ENCODE measurements around the gene STAC3.
"Not testable (repeated sequence)": the region's sequence is repeated elsewhere in the genome, so short reads cannot be mapped to it uniquely, and the experiment has no call there.

Gene STAC3

GRCh38 chr12:57250956-57251355 lies at the start of gene STAC3:
STAC3 (minus strand) TSS chr12:57251187; CDS start chr12:57249636, 1,551 bp downstream.
- no peak for DNase-seq

DNA sequence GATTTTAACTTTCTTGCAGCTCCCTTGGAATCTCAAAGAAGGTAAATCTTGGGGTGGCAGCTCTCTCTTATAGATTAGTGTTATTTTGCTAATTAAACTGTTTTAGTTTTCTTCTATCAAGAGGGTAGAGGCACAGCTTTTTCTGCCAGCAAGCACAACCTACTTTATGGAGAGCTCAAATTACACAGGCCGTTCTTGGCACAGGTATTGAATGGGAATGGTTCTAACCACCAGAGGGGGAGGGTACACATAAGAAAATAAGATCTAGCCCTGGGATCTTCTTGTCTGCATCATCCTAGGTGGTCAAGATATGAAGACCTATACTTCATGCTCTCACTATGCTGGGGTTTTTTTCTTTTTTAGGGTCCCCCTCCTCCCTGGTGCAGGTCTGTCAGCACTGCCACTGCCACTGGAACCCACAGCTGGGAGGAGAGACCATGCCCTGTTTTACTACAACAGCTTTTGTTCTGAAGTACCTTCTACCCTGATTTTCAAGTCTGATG lies 48.6 kb upstream of the STAC3 start:
- no peak for DNase-seq

- DNase-seq, result no peak
Observed at GRCh38 chr12:57296291-57296690, 45.3 kb upstream of the STAC3 start.

DNA sequence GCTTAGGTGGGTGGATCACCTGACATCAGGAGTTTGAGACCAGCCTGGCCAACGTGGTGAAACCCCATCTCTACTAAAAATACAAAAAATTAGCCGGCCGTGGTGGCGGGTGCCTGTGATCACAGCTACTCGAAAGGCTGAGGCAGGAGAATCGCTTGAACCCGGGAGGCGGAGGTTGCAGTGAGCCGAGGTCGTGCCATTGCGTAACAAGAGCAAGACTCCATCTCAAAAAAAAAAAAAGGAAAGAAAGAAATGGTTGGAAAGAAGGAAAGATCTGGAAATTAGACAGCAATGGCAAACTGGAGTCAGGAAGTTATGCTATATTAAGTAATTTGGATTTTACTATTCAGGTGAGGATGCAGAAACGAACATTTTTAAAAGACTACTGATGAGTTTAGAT lies 31.1 kb upstream of the STAC3 start:
- DNase-seq, result not testable (repeated sequence)

DNA sequence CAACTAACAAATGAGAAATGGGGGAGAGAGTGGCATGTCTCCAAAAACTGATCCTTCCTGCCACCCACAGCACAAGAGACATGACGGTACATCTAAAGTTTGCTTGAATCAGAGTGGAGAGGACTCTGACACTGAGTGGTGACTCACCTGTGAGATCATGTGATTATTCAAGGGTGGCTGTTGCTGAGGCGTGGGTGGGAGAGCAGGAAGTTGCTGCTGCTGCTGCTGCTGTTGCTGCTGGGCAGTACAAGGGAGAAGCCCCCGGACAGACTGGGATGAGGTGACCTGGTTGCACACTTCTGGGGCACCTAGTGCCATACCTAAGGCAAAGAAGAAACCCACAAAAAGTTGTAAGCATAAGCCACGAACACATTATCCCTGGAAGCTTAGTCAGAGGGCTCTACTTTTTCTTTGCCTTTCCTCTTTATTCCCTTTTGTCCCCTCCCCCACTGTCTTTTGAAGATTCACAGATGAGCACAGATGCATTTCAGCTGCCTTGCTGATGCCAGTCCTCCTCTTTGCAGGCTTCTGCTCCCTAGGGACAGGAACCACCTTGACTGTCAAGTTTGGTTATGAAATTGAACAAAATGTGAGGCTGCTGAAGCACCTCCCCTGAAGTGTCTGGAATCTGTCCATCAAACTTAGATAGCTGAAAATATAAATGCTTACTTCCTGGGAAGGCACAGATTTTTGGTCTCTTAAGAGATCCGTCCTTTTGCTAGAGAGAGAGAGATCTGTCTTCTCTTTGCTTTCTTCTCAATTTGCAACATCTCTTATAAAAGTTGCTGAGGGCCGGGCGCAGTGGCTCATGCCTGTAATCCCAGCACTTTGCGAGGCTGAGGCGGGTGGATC lies 29.4 kb upstream of the STAC3 start:
- DNase-seq, result peak; percentile 78

DNA sequence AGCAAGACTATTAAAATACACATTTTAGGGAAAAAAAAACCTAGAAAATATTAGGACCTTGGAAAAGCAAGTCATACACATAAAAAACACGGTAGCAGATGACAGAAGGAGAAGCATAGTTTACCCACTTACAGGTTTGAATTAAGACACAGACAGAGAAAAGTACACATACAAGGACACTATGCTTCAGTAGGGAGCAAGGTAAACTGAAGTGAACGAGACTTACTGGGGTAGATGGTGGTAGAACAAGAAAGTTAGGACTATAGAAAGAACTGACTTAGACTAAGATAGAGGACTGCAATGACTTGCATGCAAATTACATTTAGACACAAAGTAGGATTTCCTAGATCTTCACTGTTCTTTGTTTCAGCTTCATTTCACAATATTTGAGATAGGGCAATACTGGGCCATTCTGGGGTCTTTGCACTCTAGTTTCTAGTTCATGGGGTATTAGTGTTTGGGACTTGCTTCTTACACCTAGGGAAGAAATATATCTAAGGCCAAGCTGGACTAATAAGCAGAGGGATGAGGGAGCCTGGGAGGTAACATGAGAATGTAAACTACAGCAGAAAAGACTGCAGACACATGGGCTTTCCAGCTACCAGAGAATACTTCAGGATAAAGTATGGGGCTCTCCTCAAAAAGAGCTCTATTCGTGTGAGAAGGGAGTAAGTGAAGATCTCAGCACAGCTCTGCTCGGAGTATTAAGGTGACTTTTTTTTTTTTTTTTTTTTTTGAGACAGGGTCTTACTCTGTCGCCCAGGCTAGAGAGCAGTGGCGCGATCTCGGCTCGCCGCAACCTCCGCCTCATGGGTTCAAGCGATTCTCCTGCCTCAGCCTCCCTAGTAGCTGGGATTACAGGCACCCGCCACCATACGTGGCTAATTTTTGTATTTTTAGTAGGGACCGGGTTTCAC lies 27.7 kb upstream of the STAC3 start:
- no peak for DNase-seq

DNA sequence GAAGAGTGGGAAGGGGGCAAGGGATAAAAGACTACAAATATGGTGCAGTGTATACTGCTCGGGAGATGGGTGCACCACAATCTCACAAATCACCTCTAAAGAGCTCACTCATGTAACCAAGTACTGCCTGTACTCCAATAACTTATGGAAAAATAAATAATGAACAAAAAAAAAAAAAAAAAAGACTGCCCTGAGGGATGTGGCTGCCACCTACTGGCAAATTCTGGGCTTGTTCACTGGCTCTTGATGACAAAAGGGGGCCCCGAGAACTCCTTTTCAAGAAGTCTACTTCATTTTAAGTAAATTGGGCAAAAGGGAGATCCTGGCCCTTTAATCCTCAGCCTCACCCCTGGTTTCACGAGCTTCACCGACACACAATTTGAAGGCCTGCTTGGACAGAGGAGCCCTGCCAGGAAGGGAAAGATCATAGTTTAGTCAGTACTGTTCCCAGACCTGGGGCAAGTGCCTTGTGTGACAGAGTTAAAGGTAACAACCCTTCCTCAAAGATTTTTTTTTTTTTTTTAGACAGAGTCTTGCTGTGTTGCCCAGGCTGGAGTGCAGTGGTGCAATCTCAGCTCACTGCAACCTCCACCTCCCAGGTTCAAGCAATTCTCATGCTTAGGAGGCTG lies 26.1 kb upstream of the STAC3 start:
- DNase-seq, result no peak

- not testable (repeated sequence) for DNase-seq
Observed at GRCh38 chr12:57276233-57276632, 25.2 kb upstream of the STAC3 start.

GRCh38 chr12:57273516-57273915 lies 22.5 kb upstream of the STAC3 start:
- no peak for DNase-seq

DNA sequence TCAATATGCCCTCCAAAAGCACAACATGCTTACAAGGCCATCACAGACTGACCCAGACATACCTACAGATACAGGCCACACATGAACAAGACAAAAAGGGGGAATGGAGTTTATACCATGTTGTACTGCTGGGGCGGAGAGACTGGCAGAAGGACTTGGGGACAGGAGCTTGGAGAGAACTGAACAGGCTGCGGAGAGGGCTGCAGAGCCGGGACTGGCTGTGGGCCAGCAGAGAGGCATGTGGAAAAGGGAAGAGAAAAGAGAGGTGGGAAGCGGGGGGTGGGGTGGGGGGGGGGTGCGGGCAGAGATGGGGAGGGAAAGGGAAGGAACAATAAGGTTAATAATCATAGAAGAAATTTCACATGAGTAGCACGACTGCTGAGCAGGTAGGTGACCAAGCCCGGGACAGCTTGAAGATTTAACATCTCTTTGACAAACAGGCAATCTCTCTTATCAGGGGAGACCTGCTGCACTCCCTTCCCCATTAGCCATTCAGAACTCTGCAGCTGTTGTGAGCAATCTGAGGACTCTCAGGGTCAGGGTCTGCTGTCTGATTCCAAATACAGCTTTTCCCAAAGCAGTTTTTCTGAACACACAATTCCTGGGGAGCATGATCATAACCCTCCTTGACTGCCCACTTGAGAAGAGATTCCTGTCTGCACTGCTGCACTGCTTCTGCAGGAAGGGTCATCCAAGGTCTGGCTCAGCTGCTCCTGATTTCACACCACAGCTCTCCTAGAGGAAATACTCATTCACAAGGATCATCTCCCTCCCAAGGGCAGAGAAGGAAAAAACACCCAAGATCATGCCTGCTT lies 21.6 kb upstream of the STAC3 start:
- DNase-seq, result no peak

- DNase-seq, result no peak
Observed at GRCh38 chr12:57270966-57271470, 20.0 kb upstream of the STAC3 start.

- no peak for DNase-seq
Observed at GRCh38 chr12:57268264-57268663, 17.3 kb upstream of the STAC3 start.

DNA sequence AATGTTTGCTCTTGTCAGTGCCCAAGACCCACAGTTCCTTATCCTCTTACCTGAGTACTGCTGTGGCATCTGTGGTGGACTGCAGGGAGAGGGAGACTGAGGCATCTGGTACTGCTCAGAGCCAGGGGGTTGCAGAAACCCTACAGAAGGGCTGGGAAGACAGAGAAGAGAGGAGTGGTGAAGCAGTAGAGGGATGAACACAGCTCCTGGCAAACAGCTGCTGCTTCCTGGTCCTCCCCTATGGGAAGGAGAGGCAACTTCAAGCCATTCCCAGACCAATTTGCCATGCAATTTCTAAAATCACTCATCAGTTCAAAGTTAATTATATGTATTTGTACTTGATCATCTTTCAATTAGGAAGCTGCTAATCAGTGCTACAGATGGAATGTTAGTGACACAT lies 15.7 kb upstream of the STAC3 start:
- DNase-seq, result no peak

DNA sequence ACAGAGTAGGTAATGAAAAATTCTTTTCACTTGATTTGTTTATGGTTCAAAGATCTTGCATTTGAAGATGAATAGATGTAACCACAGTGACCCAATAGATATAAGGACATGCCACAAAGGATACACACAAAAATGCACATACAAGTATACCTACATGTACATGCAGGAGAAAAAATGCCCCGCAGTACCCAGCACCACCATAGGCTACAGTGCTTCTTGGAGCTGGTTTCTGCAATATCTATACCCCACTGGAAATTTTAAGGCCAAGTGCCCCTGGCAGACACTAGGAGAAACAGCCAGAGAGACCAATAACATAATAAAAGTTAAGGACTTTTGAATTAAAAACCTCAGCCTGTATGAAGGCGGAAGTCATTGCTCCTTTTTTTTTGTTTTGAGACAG lies 12.1 kb upstream of the STAC3 start:
- no peak for DNase-seq

- no peak for DNase-seq
Observed at GRCh38 chr12:57262126-57262822, 11.3 kb upstream of the STAC3 start.

DNA sequence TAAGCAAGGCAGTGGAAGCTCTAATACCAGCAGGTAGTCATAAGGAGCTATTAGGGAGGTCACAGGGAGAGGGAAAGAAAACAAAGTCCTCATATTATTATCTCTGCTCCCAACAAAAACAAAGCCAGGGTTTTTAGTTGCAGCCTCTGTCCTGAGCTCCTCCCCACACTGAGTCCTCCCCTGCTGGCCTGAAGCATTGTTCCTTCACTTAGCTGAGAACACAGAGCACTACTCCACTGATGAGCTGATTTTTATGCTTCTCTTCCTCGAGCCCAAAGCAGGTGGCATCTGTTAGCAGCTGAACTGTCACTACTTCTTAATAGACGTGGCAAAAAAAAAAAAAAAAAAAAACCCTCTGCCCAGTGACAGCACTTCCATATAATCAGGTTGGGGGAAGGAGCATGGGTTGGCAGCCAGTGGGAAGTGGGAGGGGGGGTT lies 10.5 kb upstream of the STAC3 start:
- DNase-seq, result no peak

GRCh38 chr12:57260366-57260765 lies 9.4 kb upstream of the STAC3 start:
- DNase-seq, result no peak

GRCh38 chr12:57258977-57259970 lies 8.3 kb upstream of the STAC3 start:
- DNase-seq, result no peak

DNA sequence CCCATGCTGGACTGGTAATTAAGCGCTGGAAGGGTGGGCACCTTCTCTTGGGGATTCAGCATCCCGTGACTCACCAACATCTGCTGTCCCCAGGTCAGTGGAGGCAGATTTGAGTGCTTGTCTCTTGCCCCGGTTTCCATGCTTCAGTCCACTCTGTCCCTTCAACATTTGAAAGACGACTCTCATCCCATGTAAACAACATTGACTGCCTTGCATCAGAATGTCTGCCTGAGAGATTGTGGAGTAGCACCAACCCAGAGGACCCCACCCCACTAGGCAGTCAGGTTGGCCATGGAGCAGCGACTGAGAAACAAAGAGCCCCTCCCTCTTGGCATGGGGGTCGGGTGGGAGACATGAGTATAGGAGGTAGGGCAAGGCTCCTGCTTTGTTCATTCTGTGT lies 4.9 kb upstream of the STAC3 start:
- no peak for DNase-seq

All from CD4-positive, alpha-beta T cell treated with Interleukin-4 for 4 hours (primary cell).